Medulla oblongata (tissue), 1 donor: Measurements from ENCODE around the gene NPAS3.

Experiments used
- DNase-seq: peaks from one replicate; pipeline ENCODE4 v3.0.0-alpha.2; 2015; ENCODE audit errors: extremely low spot score

Gene NPAS3

DNA sequence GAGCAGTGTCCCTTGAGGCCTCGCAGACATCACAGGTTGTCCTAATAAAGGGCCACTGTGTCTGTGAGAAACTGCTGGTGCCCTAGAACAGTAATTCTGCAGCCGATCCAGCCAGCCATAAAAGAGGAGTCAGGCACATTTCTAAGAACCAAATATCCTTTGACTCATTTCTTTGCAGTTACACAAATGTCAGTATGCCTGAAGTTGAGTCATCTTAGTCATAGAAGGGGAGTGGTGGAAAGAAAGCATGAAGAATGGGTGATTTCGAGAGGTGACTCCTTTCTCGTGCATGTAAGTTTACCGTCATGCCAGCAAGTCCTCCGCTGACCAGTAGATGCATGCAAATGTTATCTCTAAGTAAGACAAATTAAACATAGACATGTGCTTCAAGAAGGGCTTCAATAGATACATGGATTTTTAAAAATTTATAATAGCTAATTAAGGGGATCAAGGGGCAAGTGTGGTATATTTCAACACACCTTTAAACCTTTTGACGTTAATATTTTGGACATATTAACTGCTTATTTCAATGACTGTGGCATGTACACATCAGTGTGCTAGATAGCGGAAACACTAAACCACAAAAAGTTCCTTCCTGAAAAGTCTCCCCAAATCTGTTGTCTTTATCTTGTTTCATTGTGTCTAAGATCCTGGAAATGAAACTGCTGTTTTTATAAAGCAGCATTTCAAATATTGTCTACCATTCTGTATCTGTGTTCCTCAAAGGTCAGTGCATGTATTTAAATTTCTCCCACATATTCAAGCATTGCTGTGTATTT lies 497.4 kb downstream of the NPAS3 start:
- DNase-seq: no peak

GRCh38 chr14:33441633-33442032 lies 503.0 kb downstream of the NPAS3 start:
- no peak for DNase-seq

DNA sequence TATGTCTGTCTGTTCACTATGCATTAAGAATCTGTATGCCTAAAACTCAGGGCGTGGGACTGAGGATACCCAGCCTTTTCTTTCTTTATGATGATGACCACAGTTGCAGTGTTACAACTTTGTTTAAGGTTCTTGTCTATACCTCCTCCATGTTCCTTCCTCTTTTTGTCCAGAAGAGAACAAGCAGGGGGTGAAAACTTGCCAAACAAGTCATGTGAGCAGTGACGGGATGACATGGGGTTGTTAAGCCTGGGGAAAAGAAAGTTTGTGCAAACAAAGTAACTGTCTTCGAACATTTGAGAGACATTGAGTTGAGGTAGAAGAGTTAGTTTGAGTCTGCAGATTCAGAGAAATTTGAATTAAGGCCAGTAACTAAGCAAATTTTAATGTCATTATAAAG lies 505.5 kb downstream of the NPAS3 start:
- DNase-seq: no peak

GRCh38 chr14:33449268-33449667 lies 510.6 kb downstream of the NPAS3 start:
- no peak for DNase-seq

DNA sequence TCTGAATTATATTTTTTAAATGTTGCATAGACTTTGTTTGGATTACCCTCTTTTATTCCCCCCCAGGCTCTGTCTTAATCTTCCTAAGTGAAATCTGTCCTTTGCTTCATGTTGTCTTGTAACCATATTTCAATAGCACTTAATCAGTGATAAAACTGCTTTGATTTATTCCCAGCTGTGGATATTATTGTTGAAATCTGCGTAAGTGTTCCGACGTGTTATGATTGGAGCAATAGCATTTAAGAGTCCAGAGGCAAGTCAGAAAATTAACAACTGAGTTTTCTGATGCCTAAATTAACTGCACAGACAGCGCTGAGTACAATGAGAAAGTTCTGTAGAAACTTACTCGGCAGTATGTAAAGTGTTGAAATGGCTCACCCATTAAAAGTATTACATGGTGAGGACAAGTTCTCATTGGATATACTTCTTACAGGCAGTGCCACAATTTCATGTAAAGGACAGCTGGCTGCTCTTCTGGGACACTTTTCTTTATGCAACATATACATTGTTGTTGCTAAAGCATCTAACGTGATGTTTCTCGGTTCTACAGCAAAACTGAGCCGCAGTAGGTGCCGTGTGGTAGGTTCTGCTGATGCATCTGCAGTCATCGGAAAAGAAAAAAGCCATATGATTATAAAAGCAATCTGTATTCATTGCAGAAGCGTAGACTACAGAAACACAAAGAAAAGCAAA lies 511.2 kb downstream of the NPAS3 start:
- no peak for DNase-seq

GRCh38 chr14:33450416-33450815 lies 511.7 kb downstream of the NPAS3 start:
- DNase-seq: no peak

DNA sequence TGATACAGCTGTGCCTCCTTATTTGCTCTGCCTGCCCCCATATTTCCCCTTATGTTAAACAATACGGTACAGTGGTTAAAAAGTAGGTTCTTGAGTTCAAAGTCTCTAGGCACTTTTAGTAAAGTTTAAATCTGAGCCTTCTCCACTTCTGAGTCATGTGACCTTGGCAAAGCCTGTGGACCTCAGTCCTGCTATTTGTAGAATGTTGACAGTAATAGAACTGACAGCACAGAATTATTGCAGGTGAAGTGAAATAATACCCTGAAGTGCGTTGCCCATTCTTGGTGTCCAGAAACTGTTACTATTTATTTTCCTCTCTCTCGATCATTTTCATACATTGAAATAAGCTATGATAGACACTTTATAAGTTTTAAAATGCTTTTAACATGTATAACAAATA lies 512.5 kb downstream of the NPAS3 start:
- no peak for DNase-seq

GRCh38 chr14:33452995-33453394 lies 514.3 kb downstream of the NPAS3 start:
- DNase-seq: no peak

DNA sequence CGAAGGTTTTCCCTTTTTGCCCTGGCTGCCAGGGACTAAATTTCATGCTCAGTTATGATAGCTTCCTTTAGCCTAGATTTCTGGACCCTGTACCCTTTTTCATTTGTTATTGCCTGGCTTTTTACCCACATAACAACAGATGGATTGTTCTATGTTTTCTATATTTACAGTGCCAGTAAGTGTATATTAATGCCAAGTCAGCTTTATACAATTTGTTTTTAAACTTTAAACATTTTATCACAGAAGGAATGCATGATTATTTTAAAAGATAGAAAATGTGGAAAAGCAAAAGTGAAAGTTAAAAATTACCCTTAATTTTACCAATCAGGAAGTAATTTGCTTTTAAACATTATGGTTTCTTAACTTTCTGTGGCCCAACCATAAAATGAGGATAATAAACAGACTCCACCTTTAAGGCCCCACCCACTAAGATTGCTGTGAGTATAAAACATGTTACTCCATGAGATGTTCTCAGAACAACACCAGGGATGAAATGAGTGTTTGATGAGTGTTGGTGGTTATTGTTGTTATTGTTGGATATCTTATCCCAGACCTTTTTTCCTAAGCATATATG lies 515.4 kb downstream of the NPAS3 start:
- DNase-seq: no peak

GRCh38 chr14:33454707-33455106 lies 516.0 kb downstream of the NPAS3 start:
- no peak for DNase-seq

DNA sequence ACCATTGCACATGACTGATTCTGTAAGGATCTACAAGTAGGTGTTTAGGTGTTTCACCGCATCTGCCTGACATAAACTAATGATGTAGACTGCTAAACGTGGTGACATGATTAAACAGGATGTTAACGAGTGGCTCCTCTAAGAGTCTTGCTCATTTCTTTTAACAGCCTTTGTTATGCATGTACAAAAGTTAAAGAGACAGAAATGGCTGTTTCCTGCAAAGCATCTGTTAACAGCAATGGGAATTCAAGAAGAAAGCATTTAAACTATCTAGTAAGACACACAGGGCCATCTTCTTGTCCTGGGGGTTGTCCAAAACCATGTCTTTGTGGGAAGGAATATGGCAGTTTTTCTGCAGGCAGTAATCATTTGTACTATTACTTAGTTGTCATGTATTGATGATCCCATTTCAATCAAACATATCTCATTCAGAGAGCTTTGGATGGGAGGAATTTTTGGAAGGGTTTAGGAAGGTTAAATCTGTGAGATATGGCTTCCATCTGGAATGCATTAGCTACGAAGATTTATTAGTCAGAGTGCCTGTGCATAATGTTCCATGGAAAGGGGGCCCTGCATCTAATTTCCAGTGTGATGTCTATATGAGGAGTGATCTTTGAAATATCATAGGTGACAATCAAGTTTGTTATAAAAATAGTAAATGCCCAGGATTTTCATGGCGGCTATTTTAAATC lies 517.1 kb downstream of the NPAS3 start:
- DNase-seq: no peak

- DNase-seq: peak; percentile 71
Observed at GRCh38 chr14:33457021-33457420, 518.3 kb downstream of the NPAS3 start.

DNA sequence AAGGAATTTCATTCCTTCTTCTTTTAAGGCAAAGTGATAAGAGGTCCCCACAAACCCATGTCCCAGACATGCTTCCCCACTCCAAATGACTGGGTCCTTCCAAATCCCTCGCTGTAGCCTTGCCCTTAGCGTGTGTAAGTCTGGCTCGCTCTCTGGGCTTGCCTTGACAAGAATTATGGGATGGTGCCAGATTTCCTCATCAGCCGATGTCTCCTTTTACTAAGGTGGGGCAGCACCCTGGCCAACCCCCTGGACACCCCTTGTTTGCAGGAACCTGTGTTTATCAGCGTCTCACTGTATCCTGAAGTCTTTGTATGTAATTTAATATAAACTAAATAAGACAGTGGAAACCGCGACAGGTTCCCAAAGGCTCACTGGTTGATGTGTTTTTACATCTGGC lies 518.9 kb downstream of the NPAS3 start:
- no peak for DNase-seq

DNA sequence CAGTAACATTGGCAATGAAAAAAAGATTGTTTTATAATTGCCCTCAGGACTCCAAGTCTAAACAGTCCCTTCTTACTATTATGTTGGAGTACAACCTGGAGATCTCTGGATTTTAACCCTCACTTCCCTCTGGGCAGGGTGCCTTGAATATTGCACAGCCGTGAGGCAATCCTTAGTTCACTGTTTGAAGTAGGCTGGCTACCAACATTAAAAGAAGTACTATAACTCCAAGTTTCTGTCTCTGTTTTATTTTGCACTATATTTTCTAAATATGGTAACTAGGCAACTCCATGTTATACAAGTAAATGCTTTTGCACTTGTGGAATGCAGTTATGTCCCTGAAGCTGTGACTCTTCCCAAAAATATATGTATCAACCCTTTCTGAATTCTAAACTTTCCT lies 521.5 kb downstream of the NPAS3 start:
- no peak for DNase-seq

- DNase-seq: no peak
Observed at GRCh38 chr14:33461036-33461435, 522.4 kb downstream of the NPAS3 start.

DNA sequence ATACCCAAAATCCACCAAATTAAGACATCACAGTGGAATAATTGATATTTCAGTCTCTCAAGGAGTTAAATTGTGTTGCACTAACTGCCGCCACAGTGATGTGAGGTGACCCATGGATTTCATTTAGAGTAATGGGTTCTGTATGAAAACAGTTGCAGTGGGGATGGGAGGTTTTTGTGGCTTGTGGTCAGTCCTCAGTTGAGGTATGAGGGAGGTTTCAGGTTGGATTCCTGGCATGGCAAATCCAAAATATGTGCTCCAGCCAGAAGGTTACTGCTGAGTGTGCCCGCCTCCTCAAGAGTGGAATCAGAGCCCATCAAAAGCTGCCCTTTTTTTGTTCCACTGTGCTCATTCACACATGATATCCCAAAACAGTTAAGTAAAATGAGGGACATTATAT lies 525.1 kb downstream of the NPAS3 start:
- no peak for DNase-seq

- no peak for DNase-seq
Observed at GRCh38 chr14:33464254-33464962, 525.7 kb downstream of the NPAS3 start.

DNA sequence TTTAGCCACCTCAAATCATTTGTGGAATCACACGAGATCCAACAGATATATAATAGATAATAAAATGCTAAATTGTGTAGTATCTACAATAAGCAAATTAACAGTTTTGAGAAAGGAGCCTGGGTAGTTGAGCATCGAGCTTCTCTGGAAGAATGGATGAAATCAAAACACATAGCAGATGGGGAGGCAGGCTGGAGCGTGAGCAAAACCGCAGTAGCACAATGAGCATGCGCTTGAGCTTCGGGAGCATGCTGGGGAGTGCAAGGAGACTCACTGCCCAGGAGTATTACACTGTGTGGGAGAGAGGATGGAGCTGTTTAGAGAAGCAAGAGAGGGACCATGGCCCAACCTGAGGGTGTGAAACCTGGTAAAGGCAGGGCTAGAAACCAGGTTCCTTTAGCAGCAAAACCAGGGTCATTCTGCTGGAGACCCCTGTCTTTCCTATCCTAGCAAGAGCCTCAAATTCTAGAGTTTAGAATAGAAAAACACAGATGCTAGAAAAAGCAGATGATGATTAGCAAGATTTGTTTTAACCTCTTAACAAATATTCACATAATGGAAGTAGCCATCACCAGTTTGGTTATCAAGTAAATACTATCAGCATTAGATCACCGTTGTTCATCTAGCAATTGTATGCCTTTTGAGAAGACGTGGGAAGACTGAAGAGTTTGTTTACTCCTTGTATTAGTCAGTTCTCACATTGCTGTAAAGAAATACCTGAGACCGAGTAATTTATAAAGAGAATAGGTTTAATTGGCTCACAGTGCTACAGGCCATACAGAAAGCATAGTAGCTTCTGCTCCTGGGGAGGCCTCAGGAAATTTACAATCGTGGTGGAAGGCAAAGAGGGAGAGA lies 527.4 kb downstream of the NPAS3 start:
- DNase-seq: no peak

- DNase-seq: no peak
Observed at GRCh38 chr14:33467971-33468370, 529.3 kb downstream of the NPAS3 start.

DNA sequence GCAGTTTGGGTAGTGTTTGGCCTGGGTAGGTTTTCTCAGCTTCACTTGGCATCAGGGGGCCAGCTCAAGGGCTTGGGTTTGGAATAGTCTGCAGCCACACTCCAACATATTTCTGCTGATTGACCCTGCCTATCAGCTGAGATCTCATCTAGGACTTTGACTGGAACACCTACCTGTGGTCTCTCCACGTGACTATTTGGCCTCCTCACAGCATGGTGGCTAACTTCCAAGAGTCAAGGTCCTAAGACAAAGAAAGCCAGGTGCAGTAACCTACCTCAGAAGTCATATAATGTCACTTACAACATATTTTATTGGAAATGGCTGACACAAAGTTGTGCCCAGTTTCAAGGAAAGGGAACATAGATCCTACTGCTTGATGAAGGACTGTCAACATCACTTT lies 531.2 kb downstream of the NPAS3 start:
- no peak for DNase-seq

- no peak for DNase-seq
Observed at GRCh38 chr14:33471776-33472175, 533.1 kb downstream of the NPAS3 start.
